Measurements from ENCODE around the gene LUC7L2. TPM values are rescaled to one million over a fixed set of nuclear protein-coding genes. Genes with fewer than 3 reads are reported as not detected.
"Not testable (repeated sequence)": the region's sequence is repeated elsewhere in the genome, so short reads cannot be mapped to it uniquely, and the experiment has no call there.

The LUC7L2 gene
- total RNA-seq, 4 donors from 2014 or later, result 125 to 179 (median 145) TPM

GRCh38 chr7:139396323-139396951 lies 36.7 kb downstream of the LUC7L2 start:
- Histone ChIP-seq H3K4me1 (peaks cover 4 to 16% of the 10 kb centered on the region in 2 donors), H3K27me3 (no peaks in the 10 kb centered on the region), H3K36me3 (peaks cover 4 to 15% of the 10 kb centered on the region in 2 donors), H3K27ac (peak overlapping the region in 1 of 3 donors; percentile 19), H3K4me3 (replicated peaks in 1 of 3) (no peak overlapping the region), H3K9me3 (no peaks in the 10 kb centered on the region)
- no peak for DNase-seq
- intact Hi-C loops (cut with DNase I), result no loop called here
- WGBS, 2 donors, result 87 to 88% methylated on average over 3 of the region's 3 CpGs
- TF ChIP-seq CTCF (IDR thresholded peaks at IDR 0.05), result no peak
- TF ChIP-seq POLR2A (IDR thresholded peaks at IDR 0.05), result no peak

DNA sequence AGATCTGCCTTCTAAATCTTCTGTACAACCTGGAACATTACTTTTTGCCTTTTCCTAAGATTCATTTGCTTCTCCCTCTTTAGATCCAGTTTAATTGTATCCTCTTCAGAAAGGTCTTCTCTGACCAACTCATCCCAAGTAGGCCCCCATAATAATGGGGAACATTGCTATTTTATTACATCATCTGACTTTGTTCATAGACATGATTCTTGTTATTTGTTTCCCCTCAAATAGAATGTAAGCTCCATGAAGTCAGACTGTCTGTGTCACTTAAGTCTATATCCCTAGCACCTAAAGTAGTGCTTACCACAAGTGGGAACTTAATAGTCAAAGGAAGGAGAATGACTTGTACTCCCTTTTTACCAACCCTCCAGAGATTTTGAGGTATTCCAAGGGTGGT lies 37.5 kb downstream of the LUC7L2 start:
- Histone ChIP-seq H3K4me1 (peaks cover 0 to 9% of the 10 kb centered on the region in 2 donors), H3K9me3 (no peaks in the 10 kb centered on the region), H3K27me3 (no peaks in the 10 kb centered on the region), H3K27ac (no peak overlapping the region), H3K4me3 (replicated peaks in 1 of 3) (no peak overlapping the region), H3K36me3 (peaks cover 4 to 22% of the 10 kb centered on the region in 2 donors)
- intact Hi-C loops (cut with DNase I), result no loop called here
- no peak for TF ChIP-seq POLR2A (IDR thresholded peaks at IDR 0.05)
- TF ChIP-seq CTCF (IDR thresholded peaks at IDR 0.05), result no peak
- no peak for DNase-seq

DNA sequence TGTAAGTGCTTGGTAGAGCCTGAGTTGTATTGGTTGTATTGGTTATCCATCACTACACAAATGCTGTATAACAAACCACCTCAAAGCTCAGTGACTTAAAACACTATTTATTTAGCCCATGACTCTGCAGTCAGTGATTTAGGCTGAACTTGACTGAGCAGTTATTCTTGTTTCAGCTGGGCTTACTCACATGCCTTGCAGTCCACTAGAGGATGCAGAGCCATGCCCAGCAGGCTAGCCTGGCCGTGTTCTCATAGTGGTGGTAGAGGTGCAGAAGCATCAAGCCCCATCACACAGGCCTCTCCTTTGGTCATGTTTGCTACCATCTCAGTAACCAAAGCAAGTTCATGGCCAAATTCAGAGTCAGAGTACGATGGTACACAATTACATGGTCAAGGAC lies 43.9 kb downstream of the LUC7L2 start:
- H3K4me3 ChIP-seq (replicated peaks in 1 of 3), result no peak overlapping the region
- H3K27me3 ChIP-seq, result no peaks in the 10 kb centered on the region
- H3K36me3 ChIP-seq, result peaks cover 38 to 70% of the 10 kb centered on the region in 2 donors
- peaks cover 8 to 9% of the 10 kb centered on the region in 2 donors for H3K4me1 ChIP-seq
- peak overlapping the region; percentile 60 to 81 (median 79) for H3K27ac ChIP-seq
- no peaks in the 10 kb centered on the region for H3K9me3 ChIP-seq
- no peak for TF ChIP-seq CTCF (IDR thresholded peaks at IDR 0.05)
- TF ChIP-seq POLR2A (IDR thresholded peaks at IDR 0.05), result peak in 1 of 2 donors; percentile 37
- intact Hi-C loops (cut with DNase I), result no loop called here
- peak; percentile 88 to 91 for DNase-seq
- 37 to 52% methylated on average over 2 of the region's 2 CpGs for WGBS, 2 donors

DNA sequence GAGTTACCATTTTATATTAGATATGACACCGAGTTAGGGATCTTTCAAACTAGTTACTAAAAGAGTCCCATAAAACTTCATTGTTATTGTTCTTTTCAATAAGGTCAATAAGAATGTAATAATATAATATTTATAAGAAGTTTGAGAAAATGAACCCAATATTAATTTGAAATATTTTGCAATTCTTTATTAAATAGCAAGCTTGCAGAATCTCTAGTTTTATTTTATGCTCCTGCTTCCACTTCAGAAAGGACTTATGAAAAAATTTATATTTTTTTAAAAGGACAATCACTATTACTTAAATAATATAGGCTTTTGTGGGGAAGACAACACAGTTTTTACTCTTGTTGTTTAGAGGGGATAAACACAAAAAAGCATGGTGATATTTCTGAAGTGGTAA lies 47.9 kb downstream of the LUC7L2 start:
- WGBS, 2 donors, result 97 to 98% methylated on average over 1 of the region's 1 CpG
- peaks cover 8 to 9% of the 10 kb centered on the region in 2 donors for H3K4me1 ChIP-seq
- H3K36me3 ChIP-seq, result peaks cover 32 to 46% of the 10 kb centered on the region in 2 donors
- H3K9me3 ChIP-seq, result no peaks in the 10 kb centered on the region
- no peak overlapping the region for H3K4me3 ChIP-seq (replicated peaks in 1 of 3)
- no peaks in the 10 kb centered on the region for H3K27me3 ChIP-seq
- intact Hi-C loops (cut with DNase I), result no loop called here
- no peak overlapping the region for H3K27ac ChIP-seq
- TF ChIP-seq CTCF (IDR thresholded peaks at IDR 0.05) (no peak), POLR2A (IDR thresholded peaks at IDR 0.05) (no peak)
- no peak for DNase-seq

DNA sequence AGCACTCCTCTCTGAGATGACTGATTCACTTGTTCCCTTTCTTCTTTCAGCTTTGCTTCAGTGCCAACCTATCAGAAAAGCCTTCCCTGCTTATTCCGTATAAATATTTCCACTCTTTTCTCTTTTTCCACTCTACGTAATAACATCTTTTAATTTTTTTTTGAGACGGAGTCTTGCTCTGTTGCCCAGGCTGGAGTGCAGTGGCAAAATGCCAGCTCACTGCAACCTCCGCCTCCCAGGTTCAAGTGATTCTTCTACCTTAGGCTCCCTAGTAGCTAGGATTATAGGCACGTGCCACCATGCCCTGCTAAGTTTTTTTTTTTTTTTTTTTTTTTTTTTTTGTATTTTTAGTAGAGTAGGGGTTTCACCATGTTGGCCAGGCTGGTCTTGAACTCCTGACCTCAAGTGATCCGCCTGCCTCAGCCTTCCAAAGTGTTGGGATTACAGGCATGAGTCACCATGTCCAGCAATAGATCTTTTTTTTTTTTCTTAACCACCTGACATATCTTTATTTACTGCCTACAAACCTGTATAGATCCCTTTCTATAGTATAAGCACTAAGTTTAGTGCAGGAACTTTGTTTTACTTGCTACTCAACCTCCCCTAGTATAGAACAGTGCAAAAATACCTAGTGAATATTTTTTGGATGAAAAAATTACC lies 55.2 kb downstream of the LUC7L2 start:
- intact Hi-C loops (cut with DNase I), result loop anchor here (10.0 kb wide), 1 partner anchor 50 kb away; no protein-coding TSS in a partner anchor

More for the DNA sequence above, 55.2 kb downstream of the LUC7L2 start:
- H3K9me3 ChIP-seq; H3K4me3 ChIP-seq (replicated peaks in 1 of 3); H3K27me3 ChIP-seq: not testable (repeated sequence)
- Histone ChIP-seq H3K36me3 (peaks cover 25 to 41% of the 10 kb centered on the region in 2 donors), H3K4me1 (peaks cover 10 to 26% of the 10 kb centered on the region in 2 donors), H3K27ac (peak overlapping the region; percentile 52 to 66 (median 56))
- peak; percentile 41 to 43 for DNase-seq
- WGBS, 2 donors, result 74 to 77% methylated on average over 6 of the region's 6 CpGs
